H1 (cell line): ENCODE measurements around the gene TRA2A.

Source experiments
- ATF3 ChIP-seq: IDR thresholded peaks from 2 replicates; pipeline ENCODE4 v1.6.1; 2011; ENCODE audit warnings: low read depth, mild to moderate bottlenecking, low read length; ENCODE audit not compliant: insufficient read depth
- CHD7 ChIP-seq: fragments of 300-600 bp; sonication (generic); IDR thresholded peaks from 2 replicates; pipeline ENCODE4 v1.7.1; 2012; ENCODE audit warnings: low read length, moderate library complexity, mild to moderate bottlenecking, inconsistent platforms; ENCODE audit not compliant: insufficient replicate concordance
- CTCF ChIP-seq, 3 experiments: IDR thresholded peaks; 1 replicate in 2 of 3; 2 replicates in 1 of 3; pipeline versions ENCODE4 v1.5.1 to v1.6.1; 2011; ENCODE audit warnings: low read length in 3 of 3, mild to moderate bottlenecking in 3 of 3, inconsistent platforms in 2 of 3, low read depth in 1 of 3, moderate library complexity in 1 of 3; ENCODE audit not compliant: insufficient read depth in 1 of 3; ENCODE audit errors: control extremely low read depth in 1 of 3
- GABPA ChIP-seq: IDR thresholded peaks from 2 replicates; pipeline ENCODE4 v1.6.1; 2011; ENCODE audit warnings: mild to moderate bottlenecking, low read length, moderate library complexity, borderline replicate concordance; ENCODE audit not compliant: insufficient read depth
- JUN ChIP-seq: IDR thresholded peaks from 2 replicates; pipeline ENCODE4 v1.6.1; 2011; ENCODE audit warnings: low read depth, mild to moderate bottlenecking, improper control_type of control experiment, low read length
- KDM1A ChIP-seq: fragments of 200-600, 300-600 bp; sonication (generic); IDR thresholded peaks from 2 replicates; pipeline ENCODE4 v1.7.1; 2016; ENCODE audit warnings: mild to moderate bottlenecking, low read length, borderline replicate concordance
- MAFK ChIP-seq: IDR thresholded peaks from 2 replicates; pipeline ENCODE4 v1.6.1; 2012; ENCODE audit warnings: low read depth, mild to moderate bottlenecking, improper control_type of control experiment, low read length
- MAX ChIP-seq: IDR thresholded peaks from 2 replicates; pipeline ENCODE4 v1.6.1; 2012; ENCODE audit warnings: inconsistent platforms
- NANOG ChIP-seq: IDR thresholded peaks from 2 replicates; pipeline ENCODE4 v1.6.1; 2011; ENCODE audit warnings: low read length, low read depth, mild to moderate bottlenecking, inconsistent platforms; ENCODE audit not compliant: insufficient read depth, poor library complexity, severe bottlenecking
- POLR2AphosphoS5 ChIP-seq: IDR thresholded peaks from 2 replicates; pipeline ENCODE4 v1.6.1; 2011; ENCODE audit warnings: low read depth, low read length
- RXRA ChIP-seq: IDR thresholded peaks from 2 replicates; pipeline ENCODE4 v1.6.1; 2011; ENCODE audit warnings: low read depth, mild to moderate bottlenecking, low read length, moderate library complexity; ENCODE audit not compliant: insufficient read depth
- SIN3A ChIP-seq, 2 experiments: IDR thresholded peaks in 1 of 2; conservative IDR thresholded peaks in 1 of 2; 2 replicates each; pipeline ENCODE4 v1.6.1; 2011 to 2012; ENCODE audit warnings: low read length in 2 of 2, improper control_type of control experiment in 1 of 2, low read depth in 1 of 2, mild to moderate bottlenecking in 1 of 2
- SP1 ChIP-seq: IDR thresholded peaks from 2 replicates; pipeline ENCODE4 v1.6.1; 2011; ENCODE audit warnings: low read depth, low read length
- SUZ12 ChIP-seq: fragments of 200-600 bp; sonication (generic); IDR thresholded peaks from 2 replicates; pipeline ENCODE4 v1.6.1; 2012; ENCODE audit warnings: mild to moderate bottlenecking, inconsistent platforms, low read length, moderate library complexity, mixed read lengths

- TF ChIP-seq KDM1A = no peak
- no peak for TF ChIP-seq MAX
- no peak for TF ChIP-seq CTCF (IDR thresholded peaks at IDR 0.05; ENCODE audit: control extremely low read depth in 1 of 3, insufficient read depth in 1 of 3, low read depth in 1 of 3, low read length in 3 of 3)
- TF ChIP-seq SP1 = no peak
- TF ChIP-seq MAFK = no peak
- no peak for TF ChIP-seq RXRA
- TF ChIP-seq SIN3A (conservative IDR thresholded peaks at IDR 0.05 in 1 of 2, IDR thresholded peaks at IDR 0.05 in 1 of 2; ENCODE audit: low read depth in 1 of 2, low read length in 2 of 2) = no peak
- TF ChIP-seq SUZ12 = no peak
- no peak for TF ChIP-seq ATF3
- no peak for TF ChIP-seq POLR2AphosphoS5
- TF ChIP-seq GABPA = no peak
- TF ChIP-seq JUN = no peak
- TF ChIP-seq NANOG = no peak
- TF ChIP-seq CHD7 = no peak
These were observed 15.9 kb upstream of the TRA2A start for GRCh38 chr7:23547662-23548061.
